Measurements from ENCODE around the gene TNFSF13B.

DNA sequence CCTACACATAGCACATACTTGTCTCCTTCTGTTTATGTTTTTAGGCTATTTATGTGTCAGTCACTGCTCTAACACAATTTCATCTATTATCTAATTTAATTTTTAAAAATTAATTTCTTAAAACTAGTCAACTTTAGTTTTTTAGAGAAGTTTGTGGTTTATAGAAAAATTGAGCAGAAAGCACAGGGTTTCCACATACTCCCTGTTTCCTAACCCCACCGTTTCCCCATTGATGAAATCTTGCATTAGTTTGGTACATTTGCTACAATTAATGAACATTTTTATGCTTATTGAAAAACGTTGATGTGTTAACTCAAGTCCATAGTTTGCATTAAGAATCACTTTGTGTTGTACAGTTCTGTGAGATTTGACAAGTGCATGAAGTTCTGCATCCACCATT lies 53.5 kb downstream of the TNFSF13B start:
- TF ChIP-seq, protein P1, sequence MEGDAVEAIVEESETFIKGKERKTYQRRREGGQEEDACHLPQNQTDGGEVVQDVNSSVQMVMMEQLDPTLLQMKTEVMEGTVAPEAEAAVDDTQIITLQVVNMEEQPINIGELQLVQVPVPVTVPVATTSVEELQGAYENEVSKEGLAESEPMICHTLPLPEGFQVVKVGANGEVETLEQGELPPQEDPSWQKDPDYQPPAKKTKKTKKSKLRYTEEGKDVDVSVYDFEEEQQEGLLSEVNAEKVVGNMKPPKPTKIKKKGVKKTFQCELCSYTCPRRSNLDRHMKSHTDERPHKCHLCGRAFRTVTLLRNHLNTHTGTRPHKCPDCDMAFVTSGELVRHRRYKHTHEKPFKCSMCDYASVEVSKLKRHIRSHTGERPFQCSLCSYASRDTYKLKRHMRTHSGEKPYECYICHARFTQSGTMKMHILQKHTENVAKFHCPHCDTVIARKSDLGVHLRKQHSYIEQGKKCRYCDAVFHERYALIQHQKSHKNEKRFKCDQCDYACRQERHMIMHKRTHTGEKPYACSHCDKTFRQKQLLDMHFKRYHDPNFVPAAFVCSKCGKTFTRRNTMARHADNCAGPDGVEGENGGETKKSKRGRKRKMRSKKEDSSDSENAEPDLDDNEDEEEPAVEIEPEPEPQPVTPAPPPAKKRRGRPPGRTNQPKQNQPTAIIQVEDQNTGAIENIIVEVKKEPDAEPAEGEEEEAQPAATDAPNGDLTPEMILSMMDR (IDR thresholded peaks at IDR 0.05; ENCODE audit: low read depth, low read length) = no peak
- TF ChIP-seq EZH2phosphoT487 (IDR thresholded peaks at IDR 0.05; ENCODE audit: low read depth) = no peak
